Natural killer cell (primary cell): Measurements from ENCODE around the gene RAI14. TPM values are rescaled to one million over a fixed set of nuclear protein-coding genes. Genes with fewer than 3 reads are reported as not detected.

Source experiments
- ATAC-seq, 3 donors: fragments of 150-1000 bp in 2 of 3; fragments of 200-7000 bp in 1 of 3; cut with Tn5 transposase; 1 replicate in 1 of 3; 2 replicates in 2 of 3; pipeline ENCODE4 v1.10.0; 2021; ENCODE audit warnings: mild to moderate bottlenecking in 2 of 3, moderate library complexity in 2 of 3
- DNase-seq, 2 donors: peaks; one replicate each; pipeline versions ENCODE4 v3.0.0 to v3.0.0-alpha.2; 2013 to 2021; ENCODE audit warnings: mixed read lengths in 1 of 2
- H3K27ac ChIP-seq: one replicate; pipeline ENCODE4 v1.5.1; 2013; ENCODE audit warnings: mild to moderate bottlenecking, low read length
- H3K27me3 ChIP-seq: one replicate; pipeline ENCODE4 v1.6.1; 2013; ENCODE audit warnings: low read length; ENCODE audit not compliant: control insufficient read depth, insufficient read depth
- H3K36me3 ChIP-seq: one replicate; pipeline ENCODE4 v1.6.1; 2013; ENCODE audit warnings: low read length; ENCODE audit not compliant: control insufficient read depth, insufficient read depth
- H3K4me1 ChIP-seq: one replicate; pipeline ENCODE4 v1.6.1; 2013; ENCODE audit warnings: low read length; ENCODE audit not compliant: control insufficient read depth, insufficient read depth
- H3K4me3 ChIP-seq: one replicate; pipeline ENCODE4 v1.5.1; 2013; ENCODE audit warnings: low read length
- H3K9me3 ChIP-seq: one replicate; pipeline ENCODE4 v1.6.1; 2013; ENCODE audit warnings: low read length; ENCODE audit not compliant: control insufficient read depth, insufficient read depth
- H3K27ac Mint-ChIP-seq, 2 donors: one replicate each; pipeline ENCODE4 v1.8.0; 2022; ENCODE audit warnings: mild to moderate bottlenecking in 2 of 2, mixed read lengths in 2 of 2, moderate library complexity in 1 of 2
- H3K27me3 Mint-ChIP-seq, 2 donors: one replicate each; pipeline ENCODE4 v1.8.0; 2022; ENCODE audit warnings: low read depth in 2 of 2, mixed read lengths in 2 of 2
- H3K36me3 Mint-ChIP-seq: one replicate; pipeline ENCODE4 v1.8.0; 2022; ENCODE audit warnings: mixed read lengths
- H3K4me1 Mint-ChIP-seq, 2 donors: one replicate each; pipeline ENCODE4 v1.8.0; 2022; ENCODE audit warnings: mixed read lengths in 2 of 2
- H3K4me3 Mint-ChIP-seq: one replicate; pipeline ENCODE4 v1.8.0; 2022; ENCODE audit warnings: mild to moderate bottlenecking, moderate library complexity, mixed read lengths
- H3K9me3 Mint-ChIP-seq, 2 donors: one replicate each; pipeline ENCODE4 v1.8.0; 2022; ENCODE audit warnings: mixed read lengths in 2 of 2
- WGBS: methylation state at CpG from one replicate; pipeline ENCODE4 v1.1.7; 2013; ENCODE audit warnings: missing lambda C conversion rate; ENCODE audit not compliant: insufficient coverage; 5-methylcytosine and 5-hydroxymethylcytosine counted together
- intact Hi-C: fragments of 100-400 bp; cut with micrococcal nuclease; formaldehyde crosslinking; loops from one replicate; pipeline ENCODE4 v1.14.2; 2022
- total RNA-seq, 4 donors: library from RNA; stranded (reverse); fragments of 120-200 nt in 1 of 4; gene quantifications; one replicate each; pipeline versions ENCODE4 v1.2.3 to v1.2.4, GENCODE V29; 2013 to 2022
- TF ChIP-seq, protein P1 (sequence below): fragments of 200-600 bp; IDR thresholded peaks from one replicate; pipeline ENCODE4 v1.8.0; 2022; ENCODE audit warnings: antibody characterized with exemption

Gene RAI14
- total RNA-seq, 3 donors from 2014 or later (not counting 1 experiment from before 2014, with no cell fraction given) = 0.40 to 2.9 (median 2.8) TPM

DNA sequence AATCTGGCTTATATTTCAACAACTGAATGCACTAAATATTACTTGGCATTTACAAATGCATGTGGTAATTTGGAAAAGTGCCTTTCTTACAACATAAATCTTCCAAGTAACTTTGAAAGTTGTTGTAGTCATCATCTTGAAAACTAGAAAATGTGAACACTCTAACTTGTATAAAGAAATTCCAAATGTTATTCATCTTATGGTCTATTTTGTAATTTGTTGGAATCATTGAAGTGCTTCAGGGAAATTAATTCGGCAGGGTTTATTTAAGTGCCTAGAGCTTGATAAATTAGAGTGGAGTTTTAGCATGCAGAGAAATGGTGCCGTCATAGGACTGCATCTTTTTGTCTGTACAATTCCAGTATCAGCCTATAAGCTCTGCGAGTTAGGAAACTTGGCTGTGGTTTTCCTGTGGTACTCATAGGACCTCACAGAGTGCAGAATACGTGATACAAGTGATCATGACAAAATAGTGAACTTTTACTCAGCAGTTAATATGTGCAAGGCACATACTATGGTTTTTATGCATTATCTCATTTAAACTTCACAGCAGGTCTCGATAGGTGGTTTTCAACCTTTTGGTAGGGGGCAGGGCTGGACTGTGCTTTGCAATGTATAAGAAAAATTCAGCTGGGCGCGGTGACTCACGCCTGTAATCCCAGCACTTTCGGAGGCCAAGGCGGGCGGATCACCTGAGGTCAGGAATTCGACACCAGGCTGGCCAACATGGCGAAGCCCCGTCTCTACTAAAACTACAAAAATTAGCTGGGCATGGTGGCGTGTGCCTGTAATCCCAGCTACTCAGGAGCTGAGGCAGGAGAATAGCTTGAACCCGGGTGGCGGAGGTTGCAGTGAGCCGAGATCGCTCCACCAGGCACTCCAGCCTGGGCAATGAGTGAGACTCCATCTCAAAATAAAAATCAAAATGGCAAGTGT is 79.6 kb downstream of the RAI14 start:
- 81% methylated on average over 19 of the region's 19 CpGs for WGBS
- H3K27me3 Mint-ChIP-seq = peaks cover 0 to 13% of the 10 kb centered on the region in 2 donors

GRCh38 chr5:34736445-34737115 is 80.5 kb downstream of the RAI14 start:
- no peaks in the 10 kb centered on the region for H3K9me3 Mint-ChIP-seq
- H3K4me3 Mint-ChIP-seq = no peak overlapping the region
- H3K4me1 Mint-ChIP-seq = no peaks in the 10 kb centered on the region
- Histone ChIP-seq H3K4me1 (no peaks in the 10 kb centered on the region), H3K27ac (no peak overlapping the region), H3K9me3 (no peaks in the 10 kb centered on the region), H3K4me3 (no peak overlapping the region), H3K36me3 (no peaks in the 10 kb centered on the region), H3K27me3 (no peaks in the 10 kb centered on the region)
- no peak overlapping the region for H3K27ac Mint-ChIP-seq
- H3K27me3 Mint-ChIP-seq = peaks cover 0 to 13% of the 10 kb centered on the region in 2 donors
- DNase-seq (no peak), ATAC-seq (no peak)
- intact Hi-C loops = no loop called here
- TF ChIP-seq, protein P1, sequence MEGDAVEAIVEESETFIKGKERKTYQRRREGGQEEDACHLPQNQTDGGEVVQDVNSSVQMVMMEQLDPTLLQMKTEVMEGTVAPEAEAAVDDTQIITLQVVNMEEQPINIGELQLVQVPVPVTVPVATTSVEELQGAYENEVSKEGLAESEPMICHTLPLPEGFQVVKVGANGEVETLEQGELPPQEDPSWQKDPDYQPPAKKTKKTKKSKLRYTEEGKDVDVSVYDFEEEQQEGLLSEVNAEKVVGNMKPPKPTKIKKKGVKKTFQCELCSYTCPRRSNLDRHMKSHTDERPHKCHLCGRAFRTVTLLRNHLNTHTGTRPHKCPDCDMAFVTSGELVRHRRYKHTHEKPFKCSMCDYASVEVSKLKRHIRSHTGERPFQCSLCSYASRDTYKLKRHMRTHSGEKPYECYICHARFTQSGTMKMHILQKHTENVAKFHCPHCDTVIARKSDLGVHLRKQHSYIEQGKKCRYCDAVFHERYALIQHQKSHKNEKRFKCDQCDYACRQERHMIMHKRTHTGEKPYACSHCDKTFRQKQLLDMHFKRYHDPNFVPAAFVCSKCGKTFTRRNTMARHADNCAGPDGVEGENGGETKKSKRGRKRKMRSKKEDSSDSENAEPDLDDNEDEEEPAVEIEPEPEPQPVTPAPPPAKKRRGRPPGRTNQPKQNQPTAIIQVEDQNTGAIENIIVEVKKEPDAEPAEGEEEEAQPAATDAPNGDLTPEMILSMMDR = no peak
- no peaks in the 10 kb centered on the region for H3K36me3 Mint-ChIP-seq
- 88% methylated on average over 3 of the region's 3 CpGs for WGBS

More for the DNA sequence above, 79.6 kb downstream of the RAI14 start:
- H3K36me3 Mint-ChIP-seq = no peaks in the 10 kb centered on the region
- DNase-seq (no peak), ATAC-seq (no peak)
- Histone ChIP-seq H3K4me1 (no peaks in the 10 kb centered on the region), H3K9me3 (no peaks in the 10 kb centered on the region), H3K27ac (no peak overlapping the region), H3K36me3 (no peaks in the 10 kb centered on the region), H3K4me3 (no peak overlapping the region), H3K27me3 (no peaks in the 10 kb centered on the region)
- TF ChIP-seq, protein P1 = no peak
- H3K27ac Mint-ChIP-seq = no peak overlapping the region
- intact Hi-C loops = no loop called here
- H3K4me1 Mint-ChIP-seq = no peaks in the 10 kb centered on the region
- no peak overlapping the region for H3K4me3 Mint-ChIP-seq
- no peaks in the 10 kb centered on the region for H3K9me3 Mint-ChIP-seq

DNA sequence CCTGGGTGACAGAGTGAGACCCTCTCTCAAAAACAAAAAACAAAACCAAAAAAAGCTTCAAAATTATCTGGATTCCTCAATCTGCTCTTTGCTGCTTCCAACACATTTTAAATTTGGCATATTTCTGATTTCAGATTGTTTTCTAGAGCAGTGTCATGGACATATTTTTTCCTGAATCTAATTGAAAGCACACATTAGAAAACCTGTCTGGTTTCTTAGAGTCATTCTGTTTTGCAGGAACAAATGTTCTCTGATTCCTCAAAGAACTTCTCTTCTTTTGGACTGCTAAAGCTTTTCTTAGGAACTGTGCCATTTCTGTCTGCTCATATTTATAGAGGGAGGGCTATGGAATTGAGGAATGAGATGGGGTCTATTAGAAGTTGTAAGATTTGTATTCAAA is 81.6 kb downstream of the RAI14 start:
- Histone ChIP-seq H3K4me3 (no peak overlapping the region), H3K27me3 (no peaks in the 10 kb centered on the region), H3K36me3 (no peaks in the 10 kb centered on the region), H3K9me3 (no peaks in the 10 kb centered on the region), H3K4me1 (no peaks in the 10 kb centered on the region), H3K27ac (no peak overlapping the region)
- H3K27ac Mint-ChIP-seq = no peak overlapping the region
- DNase-seq (no peak), ATAC-seq (no peak)
- H3K4me1 Mint-ChIP-seq = no peaks in the 10 kb centered on the region
- intact Hi-C loops = no loop called here
- TF ChIP-seq, protein P1 = no peak
- H3K36me3 Mint-ChIP-seq = no peaks in the 10 kb centered on the region
- H3K9me3 Mint-ChIP-seq = no peaks in the 10 kb centered on the region
- H3K4me3 Mint-ChIP-seq = no peak overlapping the region
- H3K27me3 Mint-ChIP-seq = peaks cover 0 to 13% of the 10 kb centered on the region in 2 donors
